Measurements from ENCODE around the gene FAM219A.
"Not testable (repeated sequence)": the region's sequence is repeated elsewhere in the genome, so short reads cannot be mapped to it uniquely, and the experiment has no call there.

The FAM219A gene

GRCh38 chr9:34485822-34486221, 27.5 kb upstream of the FAM219A start:
- no peak for DNase-seq (ENCODE audit: low read depth)
- TF ChIP-seq, protein P1, sequence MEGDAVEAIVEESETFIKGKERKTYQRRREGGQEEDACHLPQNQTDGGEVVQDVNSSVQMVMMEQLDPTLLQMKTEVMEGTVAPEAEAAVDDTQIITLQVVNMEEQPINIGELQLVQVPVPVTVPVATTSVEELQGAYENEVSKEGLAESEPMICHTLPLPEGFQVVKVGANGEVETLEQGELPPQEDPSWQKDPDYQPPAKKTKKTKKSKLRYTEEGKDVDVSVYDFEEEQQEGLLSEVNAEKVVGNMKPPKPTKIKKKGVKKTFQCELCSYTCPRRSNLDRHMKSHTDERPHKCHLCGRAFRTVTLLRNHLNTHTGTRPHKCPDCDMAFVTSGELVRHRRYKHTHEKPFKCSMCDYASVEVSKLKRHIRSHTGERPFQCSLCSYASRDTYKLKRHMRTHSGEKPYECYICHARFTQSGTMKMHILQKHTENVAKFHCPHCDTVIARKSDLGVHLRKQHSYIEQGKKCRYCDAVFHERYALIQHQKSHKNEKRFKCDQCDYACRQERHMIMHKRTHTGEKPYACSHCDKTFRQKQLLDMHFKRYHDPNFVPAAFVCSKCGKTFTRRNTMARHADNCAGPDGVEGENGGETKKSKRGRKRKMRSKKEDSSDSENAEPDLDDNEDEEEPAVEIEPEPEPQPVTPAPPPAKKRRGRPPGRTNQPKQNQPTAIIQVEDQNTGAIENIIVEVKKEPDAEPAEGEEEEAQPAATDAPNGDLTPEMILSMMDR (IDR thresholded peaks at IDR 0.05; ENCODE audit: insufficient read depth, low read depth, low read length, missing control alignments): no peak
- no peak overlapping the region for H3K4me3 ChIP-seq (ENCODE audit: low read depth, low read length)

DNA sequence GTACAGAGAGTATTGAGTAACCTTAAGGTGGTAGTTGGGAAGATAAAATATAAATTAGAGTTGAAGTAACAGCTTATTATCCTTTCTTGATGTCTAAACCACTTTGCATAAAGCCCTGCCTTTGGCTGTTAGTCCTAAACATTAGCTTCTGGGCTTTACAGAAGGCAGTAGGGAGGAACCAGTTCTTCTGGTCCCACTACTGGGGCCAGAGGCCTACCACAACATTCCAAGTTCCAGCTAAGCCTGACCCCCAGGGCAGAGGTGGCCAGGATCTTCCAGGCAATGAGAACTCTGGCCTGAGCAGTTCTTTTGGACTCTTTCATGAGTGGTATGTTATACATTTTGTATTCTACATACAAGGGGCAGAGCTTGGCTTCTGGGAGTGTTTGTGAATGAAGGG, 26.3 kb upstream of the FAM219A start:
- DNase-seq (ENCODE audit: low read depth): no peak
- H3K4me3 ChIP-seq (ENCODE audit: low read depth, low read length): no peak overlapping the region
- TF ChIP-seq, protein P1 (IDR thresholded peaks at IDR 0.05; ENCODE audit: insufficient read depth, low read depth, low read length, missing control alignments): no peak

DNA sequence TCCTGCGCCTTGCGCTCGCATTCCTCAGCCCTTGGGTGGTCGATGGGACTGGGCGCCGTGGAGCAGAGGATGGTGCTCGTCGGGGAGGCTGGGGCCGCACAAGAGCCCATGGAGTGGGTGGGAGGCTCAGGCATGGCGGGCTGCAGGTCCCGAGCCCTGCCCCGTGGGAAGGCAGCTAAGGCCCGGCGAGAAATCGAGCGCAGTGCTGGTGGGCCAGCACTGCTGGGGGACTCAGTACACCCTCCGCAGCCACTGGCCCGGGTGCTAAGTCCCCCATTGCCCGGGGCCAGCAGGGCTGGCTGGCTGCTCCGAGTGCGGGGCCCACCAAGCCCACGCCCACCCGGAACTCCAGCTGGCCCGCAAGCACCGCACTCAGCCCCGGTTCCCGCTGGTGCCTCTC, 24.4 kb upstream of the FAM219A start:
- H3K4me3 ChIP-seq (ENCODE audit: low read depth, low read length); DNase-seq (ENCODE audit: low read depth): not testable (repeated sequence)

GRCh38 chr9:34481620-34482019, 23.2 kb upstream of the FAM219A start:
- DNase-seq (ENCODE audit: low read depth); H3K4me3 ChIP-seq (ENCODE audit: low read depth, low read length): not testable (repeated sequence)

DNA sequence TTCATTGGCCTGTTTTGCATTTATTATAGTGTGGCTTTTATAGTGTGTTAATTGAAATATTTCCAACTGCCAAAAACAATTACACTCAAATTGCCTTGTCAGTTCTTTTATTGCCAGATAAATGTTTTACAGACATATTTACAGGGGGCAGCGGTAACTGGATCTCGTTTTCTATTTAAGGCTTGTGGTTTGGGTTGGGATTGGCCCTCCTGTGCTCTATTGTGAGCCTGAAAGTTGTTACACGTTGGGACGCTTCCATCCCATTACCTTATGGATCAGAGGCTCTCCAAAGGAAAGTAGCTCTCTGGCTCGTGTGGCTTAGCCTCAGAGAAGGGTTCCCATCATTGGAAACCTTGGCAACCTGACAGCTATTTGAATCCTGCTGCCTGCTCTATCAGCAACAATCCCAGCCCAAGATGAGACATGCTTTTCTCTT, 21.1 kb upstream of the FAM219A start:
- no peak overlapping the region for H3K4me3 ChIP-seq (ENCODE audit: low read depth, low read length)
- TF ChIP-seq, protein P1 (IDR thresholded peaks at IDR 0.05; ENCODE audit: insufficient read depth, low read depth, low read length, missing control alignments): no peak

GRCh38 chr9:34477541-34477940, 19.2 kb upstream of the FAM219A start:
- no peak for DNase-seq (ENCODE audit: low read depth)
- TF ChIP-seq, protein P1 (IDR thresholded peaks at IDR 0.05; ENCODE audit: insufficient read depth, low read depth, low read length, missing control alignments): no peak
- no peak overlapping the region for H3K4me3 ChIP-seq (ENCODE audit: low read depth, low read length)

More for the DNA sequence above, 21.1 kb upstream of the FAM219A start:
- no peak for DNase-seq (ENCODE audit: low read depth)

DNA sequence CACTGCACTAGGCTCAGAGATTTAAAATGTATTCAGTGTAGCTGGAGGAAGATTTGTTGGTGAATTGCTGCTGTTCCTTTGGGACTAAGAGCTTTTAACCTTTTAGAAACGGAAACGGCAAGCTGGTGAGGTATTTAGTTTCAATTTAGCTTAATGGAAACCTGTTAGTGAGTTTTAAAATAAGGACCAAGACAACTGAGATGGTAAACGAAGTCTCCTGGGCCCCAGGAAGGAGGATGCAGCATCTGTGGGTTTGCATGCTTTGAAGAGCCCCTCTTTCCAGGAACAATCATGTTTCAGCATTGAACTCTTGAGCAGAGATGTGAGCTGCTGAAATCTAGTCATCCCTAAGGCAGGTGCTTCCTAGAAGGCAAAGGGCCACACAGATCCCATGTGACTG, 16.7 kb upstream of the FAM219A start:
- TF ChIP-seq, protein P1 (IDR thresholded peaks at IDR 0.05; ENCODE audit: insufficient read depth, low read depth, low read length, missing control alignments): no peak
- no peak for DNase-seq (ENCODE audit: low read depth)
- no peak overlapping the region for H3K4me3 ChIP-seq (ENCODE audit: low read depth, low read length)

DNA sequence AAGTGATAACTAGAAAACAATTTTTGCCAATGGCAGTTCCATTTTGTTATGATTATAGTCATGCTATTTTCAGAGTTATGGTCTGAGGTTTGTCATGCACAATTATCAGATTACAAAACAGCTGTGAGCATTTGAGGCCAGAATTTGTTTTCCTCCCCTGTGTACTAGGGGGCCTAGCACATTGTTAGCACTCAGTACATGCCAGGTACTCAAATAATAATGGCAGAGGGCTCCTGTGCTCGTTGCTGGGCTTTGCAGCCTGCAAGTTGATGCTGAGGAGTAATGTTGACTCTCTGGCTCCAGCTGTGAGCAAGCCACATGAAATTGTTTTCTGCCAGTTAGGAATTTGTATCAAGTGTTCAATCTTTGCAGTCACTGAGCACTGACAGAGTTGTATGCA, 7.1 kb upstream of the FAM219A start:
- TF ChIP-seq, protein P1 (IDR thresholded peaks at IDR 0.05; ENCODE audit: insufficient read depth, low read depth, low read length, missing control alignments): no peak
- DNase-seq (ENCODE audit: low read depth): no peak
- H3K4me3 ChIP-seq (ENCODE audit: low read depth, low read length): no peak overlapping the region

All from GM12865 (cell line).